A549 (cell line): ENCODE results near the gene MCOLN1. TPM values are rescaled to one million over a fixed set of nuclear protein-coding genes. Genes with fewer than 3 reads are reported as not detected.

Experiments
- ATAC-seq, 2 experiments: fragments of 200-7000 bp in 1 of 2; fragments of >200 bp in 1 of 2; cut with Nextera tagmentation in 1 of 2; cut with Tn5 transposase in 1 of 2; 3 replicates each; pipeline versions ENCODE4 v1.8.0 to v1.9.1; 2018 to 2020; ENCODE audit warnings: mild to moderate bottlenecking in 1 of 2, moderate library complexity in 1 of 2
- CTCF ChIA-PET: fragments of 300-600 bp; sonication (Branson Sonifier 250); formaldehyde crosslinking; extraction: SDS; loops from one replicate; lab custom pipeline; 2021; ENCODE audit warnings: antibody characterized with exemption, inconsistent platforms; lab: Yijun Ruan, JAX
- POLR2A ChIA-PET: fragments of 350-600 bp; formaldehyde crosslinking; extraction: SDS; loops from one replicate; lab custom pipeline; 2021; ENCODE audit warnings: antibody characterized with exemption, inconsistent platforms; lab: Yijun Ruan, JAX
- DNase-seq, 2 experiments: peaks; one replicate each; pipeline versions ENCODE4 v3.0.0 to v3.0.0-alpha.2; 2011 to 2016; ENCODE audit warnings: low read depth in 1 of 2, low spot score in 1 of 2
- FAIRE-seq: peaks from 2 replicates; lab custom pipeline; 2011; peaks lifted over from hg19 to GRCh38; lab: Jason Lieb, UNC
- H3K27ac ChIP-seq, 2 experiments: fragments of >200 bp; sonication (Bioruptor Twin); formaldehyde crosslinking; 3 replicates each; pipeline ENCODE4 v1.5.1; 2016 to 2017
- H3K4me1 ChIP-seq: fragments of >200 bp; sonication (Bioruptor Twin); formaldehyde crosslinking; 3 replicates; pipeline ENCODE4 v1.6.1; 2016
- H3K4me2 ChIP-seq: fragments of >200 bp; sonication (Bioruptor Twin); formaldehyde crosslinking; 3 replicates; pipeline ENCODE4 v1.6.1; 2016
- H3K4me3 ChIP-seq: fragments of >200 bp; sonication (Bioruptor Twin); formaldehyde crosslinking; 3 replicates; pipeline ENCODE4 v1.5.1; 2016
- H3K9me3 ChIP-seq: fragments of >200 bp; sonication (Bioruptor Twin); formaldehyde crosslinking; 3 replicates; pipeline ENCODE4 v1.6.1; 2016
- CTCF ChIP-seq: fragments of >200 bp; sonication (Bioruptor Twin); formaldehyde crosslinking; IDR thresholded peaks from 3 replicates; pipeline ENCODE4 v1.5.1; 2016
- E2F6 ChIP-seq: IDR thresholded peaks from 2 replicates; pipeline ENCODE4 v1.6.1; 2012; ENCODE audit warnings: low read depth, borderline replicate concordance
- FOXS1 ChIP-seq: fragments of 250-450 bp; sonication (Bioruptor Pico); IDR thresholded peaks from 2 replicates; pipeline ENCODE4 v1.5.0; 2020; ENCODE audit warnings: mild to moderate bottlenecking, moderate library complexity
- HOXA7 ChIP-seq: fragments of 250-450 bp; sonication (Bioruptor Pico); IDR thresholded peaks from 2 replicates; pipeline ENCODE4 v1.5.0; 2020; ENCODE audit warnings: mild to moderate bottlenecking, moderate library complexity
- JUNB ChIP-seq: fragments of >200 bp; sonication (Bioruptor Twin); formaldehyde crosslinking; IDR thresholded peaks from 2 replicates; pipeline ENCODE4 v1.6.1; 2016
- KDM5A ChIP-seq: fragments of 200-600 bp; sonication (generic); IDR thresholded peaks from 2 replicates; pipeline ENCODE4 v1.6.1; 2016; ENCODE audit warnings: antibody characterized with exemption, mild to moderate bottlenecking
- POLR2A ChIP-seq: IDR thresholded peaks from 2 replicates; pipeline ENCODE4 v1.6.1; 2012; ENCODE audit warnings: mild to moderate bottlenecking, low read length
- POLR2AphosphoS2 ChIP-seq: conservative IDR thresholded peaks from 2 replicates; pipeline ENCODE4 v1.6.1; 2012; ENCODE audit warnings: low read length, improper control_type of control experiment, inconsistent platforms
- RCOR1 ChIP-seq: fragments of 150-350 bp; IDR thresholded peaks from 2 replicates; pipeline ENCODE4 v1.6.1; 2014; ENCODE audit warnings: antibody characterized with exemption, low read length, low read depth
- REST ChIP-seq: fragments of 200-600 bp; sonication (generic); IDR thresholded peaks from 2 replicates; pipeline ENCODE4 v1.6.1; 2016; ENCODE audit warnings: antibody characterized with exemption, mild to moderate bottlenecking, moderate library complexity
- WGBS: methylation state at CpG from one replicate; pipeline ENCODE4 v1.1.6; 2017; ENCODE audit errors: missing lambda C conversion rate; 5-methylcytosine and 5-hydroxymethylcytosine counted together
- polyA plus RNA-seq, 4 experiments: library from polyadenylated mRNA; depleted of rRNA in 3 of 4; stranded (reverse); fragments of >200 nt; fragmentation: RNase III in 1 of 4; extraction: RNeasy Plus Mini Kit Qiagen cat#74134 plus additional on column Dnase treatment in 1 of 4; gene quantifications; 2 replicates in 3 of 4; 3 replicates in 1 of 4; pipeline ENCODE4 v1.2.3, GENCODE V29; 2011 to 2017

The MCOLN1 gene
- polyA plus RNA-seq, 2 of the 4 experiments (the other 2 are of a cell fraction), result 13.1 to 13.4 TPM

- no peak for TF ChIP-seq E2F6
Measured at GRCh38 chr19:7520131-7521051, 2.0 kb upstream of the MCOLN1 start (continued).

GRCh38 chr19:7521551-7522071 lies 813 bp upstream of the MCOLN1 start:
- H3K4me3 ChIP-seq, result peak overlapping the region; percentile 81
- no peak for FAIRE-seq
- CTCF ChIA-PET, result interaction anchor here (0.7 to 1.7 kb wide), 4 partner anchors 13 to 83 kb away, joined by 3 to 5 read pairs (median 4); no protein-coding TSS in a partner anchor
- H3K4me1 ChIP-seq, result peaks cover 9% of the 10 kb centered on the region; the same call in 1 of the 3 replicates
- DNase-seq, result no peak
- no peak for ATAC-seq
- POLR2A ChIA-PET, result interaction anchor here (0.6 to 2.5 kb wide), 3 partner anchors 11 to 14 kb away, joined by 4 to 11 read pairs (median 10); no protein-coding TSS in a partner anchor
- 67% methylated on average over 10 of the region's 10 CpGs for WGBS
- H3K27ac ChIP-seq, result peak overlapping the region; percentile 77 to 94
- H3K9me3 ChIP-seq, result no peaks in the 10 kb centered on the region
- peak overlapping the region; percentile 99 for H3K4me2 ChIP-seq
- TF ChIP-seq POLR2A (no peak), JUNB (no peak), POLR2AphosphoS2 (no peak), HOXA7 (CRISPR knock-in tag) (no peak), FOXS1 (no peak)

GRCh38 chr19:7522923-7523667 lies 671 bp downstream of the MCOLN1 start:
- peak overlapping the region; percentile 81 for H3K4me3 ChIP-seq
- ChIA-PET POLR2A (interaction anchor here (1.0 to 2.5 kb wide), 3 partner anchors 10 to 380 kb away, joined by 3 to 11 read pairs (median 10); partner anchors contain the start of gene MAP2K7), CTCF (interaction anchor here (1.1 to 1.2 kb wide), 2 partner anchors 165 to 167 kb away, joined by 3 to 4 read pairs; no protein-coding TSS in a partner anchor)
- H3K27ac ChIP-seq, result peak overlapping the region; percentile 68 to 94; a peak in 5 of 6 replicates
- H3K4me1 ChIP-seq, result peaks cover 9% of the 10 kb centered on the region; the same call in 1 of the 3 replicates
- no peaks in the 10 kb centered on the region for H3K9me3 ChIP-seq
- TF ChIP-seq REST, result no peak
- peak; percentile 8 for TF ChIP-seq KDM5A
- TF ChIP-seq RCOR1, result no peak
- TF ChIP-seq CTCF, result no peak
- H3K4me2 ChIP-seq, result peak overlapping the region; percentile 99
- 5% methylated on average over 20 of the region's 23 CpGs for WGBS
- no peak for DNase-seq
- FAIRE-seq, result no peak
- no peak; a peak in 1 of 6 replicates for ATAC-seq
